Measurements from ENCODE around the gene UST. TPM values are rescaled to one million over a fixed set of nuclear protein-coding genes. Genes with fewer than 3 reads are reported as not detected.
A peak's percentile ranks its signal among the peaks of the same experiment; 100 is the strongest.

Gene UST
- total RNA-seq, 2 experiments from 2014 or later: 1.2 to 1.5 TPM

DNA sequence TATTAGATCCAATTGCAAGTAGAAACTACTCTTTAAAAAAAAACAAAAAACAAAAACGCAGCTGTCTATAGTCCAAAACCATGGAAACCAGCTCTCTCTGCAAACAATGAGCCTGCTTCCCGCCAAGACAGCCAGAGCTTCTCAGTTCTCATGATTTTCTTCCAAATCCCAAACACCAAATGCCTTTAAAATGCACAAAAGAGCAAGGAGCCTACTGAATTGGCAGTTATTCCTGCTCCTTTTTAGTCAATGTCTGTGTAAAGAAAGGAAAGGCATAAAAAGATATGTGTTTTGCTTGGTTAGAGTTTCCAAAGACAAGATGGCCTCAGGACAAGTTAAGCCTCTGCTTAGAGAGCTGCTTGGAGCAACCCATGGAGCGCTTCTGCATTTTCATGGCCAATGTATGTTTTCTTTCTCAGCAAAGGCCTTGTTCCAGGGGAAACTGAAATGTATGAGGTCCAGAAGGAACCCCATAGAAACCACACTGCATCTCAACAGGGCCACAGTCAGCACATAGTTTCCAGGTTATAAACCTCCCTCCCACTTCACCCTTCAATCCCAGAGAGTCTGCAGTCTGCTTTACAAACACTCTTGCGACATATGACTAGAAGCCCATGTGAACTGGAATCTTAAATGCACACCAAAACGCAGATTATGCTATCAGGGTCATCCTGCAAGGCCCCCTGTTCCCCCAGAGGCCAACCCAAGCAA lies 361.4 kb downstream of the UST start:
- POLR2A ChIA-PET: interaction anchor here (1.5 kb wide), 1 partner anchor 14 kb away, joined by 4 read pairs; no protein-coding TSS in a partner anchor
- no peak overlapping the region for H3K27ac Mint-ChIP-seq
- ATAC-seq: no peak

DNA sequence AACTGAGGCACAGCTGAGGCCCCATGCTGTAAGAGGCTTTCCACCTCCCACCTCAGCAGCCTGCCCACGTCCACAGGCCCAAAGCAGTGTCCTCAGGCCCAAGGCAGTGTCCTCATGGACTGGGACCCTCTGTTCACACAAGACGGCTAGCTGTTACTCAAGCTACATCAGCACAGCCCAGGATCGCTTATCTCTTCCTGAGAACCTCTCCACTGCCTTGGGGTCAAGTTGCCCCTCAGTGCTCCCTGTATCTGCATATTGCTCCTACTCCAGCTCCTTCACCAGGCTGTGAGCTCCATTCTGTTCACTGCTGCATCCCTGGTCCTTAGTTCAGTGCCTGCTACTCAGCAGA lies 361.9 kb downstream of the UST start:
- intact Hi-C loops (cut with micrococcal nuclease): no loop called here
- Mint-ChIP-seq H3K27ac (no peak overlapping the region), H3K36me3 (ENCODE audit: low read depth) (peaks cover 3% of the 10 kb centered on the region), H3K4me1 (ENCODE audit: low read depth) (peaks cover 36% of the 10 kb centered on the region), H3K9me3 (no peaks in the 10 kb centered on the region), H3K4me3 (no peak overlapping the region), H3K27me3 (no peaks in the 10 kb centered on the region)
- TF ChIP-seq, protein P1, sequence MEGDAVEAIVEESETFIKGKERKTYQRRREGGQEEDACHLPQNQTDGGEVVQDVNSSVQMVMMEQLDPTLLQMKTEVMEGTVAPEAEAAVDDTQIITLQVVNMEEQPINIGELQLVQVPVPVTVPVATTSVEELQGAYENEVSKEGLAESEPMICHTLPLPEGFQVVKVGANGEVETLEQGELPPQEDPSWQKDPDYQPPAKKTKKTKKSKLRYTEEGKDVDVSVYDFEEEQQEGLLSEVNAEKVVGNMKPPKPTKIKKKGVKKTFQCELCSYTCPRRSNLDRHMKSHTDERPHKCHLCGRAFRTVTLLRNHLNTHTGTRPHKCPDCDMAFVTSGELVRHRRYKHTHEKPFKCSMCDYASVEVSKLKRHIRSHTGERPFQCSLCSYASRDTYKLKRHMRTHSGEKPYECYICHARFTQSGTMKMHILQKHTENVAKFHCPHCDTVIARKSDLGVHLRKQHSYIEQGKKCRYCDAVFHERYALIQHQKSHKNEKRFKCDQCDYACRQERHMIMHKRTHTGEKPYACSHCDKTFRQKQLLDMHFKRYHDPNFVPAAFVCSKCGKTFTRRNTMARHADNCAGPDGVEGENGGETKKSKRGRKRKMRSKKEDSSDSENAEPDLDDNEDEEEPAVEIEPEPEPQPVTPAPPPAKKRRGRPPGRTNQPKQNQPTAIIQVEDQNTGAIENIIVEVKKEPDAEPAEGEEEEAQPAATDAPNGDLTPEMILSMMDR (IDR thresholded peaks at IDR 0.05): no peak
- DNase-seq (no peak), ATAC-seq (no peak)
- POLR2A ChIA-PET: no interaction called here
- CTCF ChIA-PET: interaction anchor here (0.5 kb wide), 1 partner anchor 23 kb away, joined by 3 read pairs; no protein-coding TSS in a partner anchor

More for the DNA sequence above, 361.4 kb downstream of the UST start:
- H3K27me3 Mint-ChIP-seq: no peaks in the 10 kb centered on the region
- peaks cover 1% of the 10 kb centered on the region for H3K9me3 Mint-ChIP-seq
- no peak overlapping the region for H3K4me3 Mint-ChIP-seq
- intact Hi-C loops (cut with micrococcal nuclease): no loop called here
- CTCF ChIA-PET: no interaction called here
- H3K4me1 Mint-ChIP-seq (ENCODE audit: low read depth): peaks cover 35% of the 10 kb centered on the region
- H3K36me3 Mint-ChIP-seq (ENCODE audit: low read depth): peaks cover 4% of the 10 kb centered on the region
- no peak for DNase-seq
- TF ChIP-seq, protein P1 (IDR thresholded peaks at IDR 0.05): no peak

DNA sequence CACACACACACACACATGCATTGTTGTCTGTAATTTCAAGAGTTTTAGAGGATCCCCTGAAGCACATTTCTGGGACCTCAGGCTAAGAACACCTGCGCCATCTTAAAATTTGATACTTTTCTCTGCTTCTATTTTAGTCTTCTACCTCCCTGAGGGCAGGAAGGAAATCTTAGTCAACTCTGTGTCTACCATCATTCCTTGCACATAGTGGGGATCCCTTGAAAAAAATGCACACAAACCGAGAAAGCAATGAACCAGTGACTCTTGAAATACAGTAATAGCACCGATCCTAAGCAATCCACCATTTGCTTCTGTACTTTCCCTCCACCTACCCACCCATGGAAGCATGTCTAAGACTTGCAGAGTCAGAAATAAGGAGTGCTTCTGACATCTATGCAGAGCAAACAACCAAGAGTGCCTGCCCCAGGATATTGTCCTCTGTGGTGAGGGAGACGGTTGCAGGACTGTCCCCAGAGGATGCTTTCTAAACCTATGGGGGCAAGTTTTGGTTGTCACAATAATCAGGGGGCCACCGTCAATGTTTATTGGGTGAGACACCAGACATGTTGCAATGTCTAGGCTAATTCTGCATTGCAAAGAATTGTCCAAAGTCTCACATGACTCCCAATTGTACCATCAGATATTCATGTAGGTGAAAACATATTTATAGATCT lies 362.7 kb downstream of the UST start:
- POLR2A ChIA-PET: no interaction called here
- Mint-ChIP-seq H3K4me3 (no peak overlapping the region), H3K4me1 (ENCODE audit: low read depth) (peaks cover 36% of the 10 kb centered on the region), H3K9me3 (no peaks in the 10 kb centered on the region), H3K27ac (no peak overlapping the region), H3K27me3 (no peaks in the 10 kb centered on the region), H3K36me3 (ENCODE audit: low read depth) (peaks cover 3% of the 10 kb centered on the region)
- CTCF ChIA-PET: interaction anchor here (0.5 kb wide), 1 partner anchor 22 kb away, joined by 3 read pairs; no protein-coding TSS in a partner anchor
- intact Hi-C loops (cut with micrococcal nuclease): no loop called here
- ATAC-seq (no peak), DNase-seq (no peak)
- TF ChIP-seq, protein P1 (IDR thresholded peaks at IDR 0.05): no peak

DNA sequence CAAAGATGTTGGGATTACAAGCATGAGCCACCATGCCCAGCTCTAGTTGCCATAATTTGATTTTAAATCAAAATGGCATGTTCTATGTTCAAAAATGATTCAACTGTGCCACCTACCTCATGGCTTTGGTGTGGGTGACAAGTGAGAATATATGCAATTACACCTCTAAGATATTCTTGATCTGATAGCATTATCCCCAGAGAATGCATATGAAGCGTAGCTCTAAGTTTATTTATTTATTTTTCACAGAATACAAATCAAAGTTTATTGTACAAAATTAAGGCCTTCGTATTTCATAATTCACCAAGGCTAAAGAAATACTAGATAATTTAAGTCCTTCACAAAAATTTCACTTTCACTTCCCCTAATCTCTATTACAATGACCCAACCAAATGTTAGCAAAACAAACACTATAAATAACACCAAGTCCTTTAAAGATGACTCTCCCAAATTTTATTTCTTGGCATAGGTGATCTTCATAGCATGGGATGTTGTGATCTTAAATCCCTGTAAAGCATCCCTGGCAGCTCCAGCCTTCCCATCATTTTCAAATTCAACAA lies 364.8 kb downstream of the UST start:
- H3K4me1 Mint-ChIP-seq (ENCODE audit: low read depth): peaks cover 43% of the 10 kb centered on the region
- ChIA-PET CTCF (interaction anchor here (0.9 to 1.7 kb wide), 5 partner anchors 12 to 320 kb away, joined by 3 to 6 read pairs (median 5); no protein-coding TSS in a partner anchor), POLR2A (no interaction called here)
- peaks cover 3% of the 10 kb centered on the region for H3K36me3 Mint-ChIP-seq (ENCODE audit: low read depth)
- no peaks in the 10 kb centered on the region for H3K27me3 Mint-ChIP-seq
- peak overlapping the region; percentile 36 for H3K27ac Mint-ChIP-seq
- DNase-seq: no peak
- no peak for ATAC-seq
- no peak overlapping the region for H3K4me3 Mint-ChIP-seq
- TF ChIP-seq, protein P1 (IDR thresholded peaks at IDR 0.05): no peak
- no peaks in the 10 kb centered on the region for H3K9me3 Mint-ChIP-seq
- intact Hi-C loops (cut with micrococcal nuclease): no loop called here

All from activated CD8-positive, alpha-beta T cell treated with anti-CD3 and anti-CD28 coated beads for 36 hours (primary cell).